Prostate gland (tissue), 2 donors: ENCODE data around the gene SBNO1. TPM values are rescaled to one million over a fixed set of nuclear protein-coding genes. Genes with fewer than 3 reads are reported as not detected.

Experiments used
- DNase-seq: peaks from one replicate; pipeline ENCODE4 v3.0.0-alpha.2; 2019; ENCODE audit warnings: low spot score
- H3K27ac ChIP-seq, 2 donors: fragments of 200-600 bp; sonication (generic); 2 replicates each; pipeline ENCODE4 v1.5.1; 2017 to 2019
- H3K27me3 ChIP-seq: fragments of 200-600 bp; sonication (generic); replicated peaks from 2 replicates; pipeline ENCODE4 v1.5.1; 2019; ENCODE audit not compliant: insufficient read depth
- H3K36me3 ChIP-seq, 2 donors: fragments of 200-600 bp; sonication (generic); 1 replicate in 1 of 2; 2 replicates in 1 of 2; pipeline versions ENCODE4 v1.5.1 to v1.8.1; 2017 to 2019
- H3K4me1 ChIP-seq: fragments of 200-600 bp; sonication (generic); replicated peaks from 2 replicates; pipeline ENCODE4 v1.5.1; 2019
- H3K4me3 ChIP-seq, 2 donors: fragments of 200-600 bp; sonication (generic); 2 replicates each; pipeline ENCODE4 v1.5.1; 2017 to 2019
- H3K9me3 ChIP-seq: fragments of 200-600 bp; sonication (generic); 2 replicates; pipeline ENCODE4 v1.5.1; 2017
- CTCF ChIP-seq, 4 experiments: fragments of 200-600 bp in 2 of 4; fragments of 450-650 bp in 2 of 4; sonication (generic) in 2 of 4; IDR thresholded peaks; 1 replicate in 3 of 4; 2 replicates in 1 of 4; pipeline ENCODE4 v1.5.1; 2016 to 2019; ENCODE audit warnings: antibody characterized with exemption in 4 of 4, mild to moderate bottlenecking in 2 of 4, moderate library complexity in 2 of 4
- POLR2A ChIP-seq: fragments of 450-650 bp; IDR thresholded peaks from one replicate; pipeline ENCODE4 v1.6.1; 2016; ENCODE audit warnings: antibody characterized with exemption, mild to moderate bottlenecking
- POLR2AphosphoS5 ChIP-seq: sonication (generic); formaldehyde crosslinking; IDR thresholded peaks from one replicate; pipeline ENCODE4 v1.6.1; 2017; ENCODE audit warnings: antibody characterized with exemption
- WGBS: methylation state at CpG from one replicate; pipeline ENCODE4 v1.1.5; 2018; 5-methylcytosine and 5-hydroxymethylcytosine counted together
- intact Hi-C: fragments of 100-400 bp; cut with DNase I; formaldehyde crosslinking; loops from one replicate; pipeline ENCODE4 v1.14.2; 2022
- total RNA-seq, 2 donors: library from RNA; depleted of rRNA; stranded (reverse); fragments of >200 nt; gene quantifications; one replicate each; pipeline ENCODE4 v1.1.0, GENCODE V29; 2016

Gene SBNO1
- total RNA-seq, 2 donors from 2014 or later = 22.6 to 53.3 TPM

GRCh38 chr12:123269395-123269892 lies 95.2 kb downstream of the SBNO1 start:
- H3K4me3 ChIP-seq = peak overlapping the region; percentile 78 to 81
- TF ChIP-seq POLR2AphosphoS5 = no peak
- TF ChIP-seq CTCF (IDR thresholded peaks at IDR 0.05) = no peak
- no peak for TF ChIP-seq POLR2A
- H3K27me3 ChIP-seq = no peaks in the 10 kb centered on the region
- H3K9me3 ChIP-seq = no peaks in the 10 kb centered on the region
- intact Hi-C loops = loop anchor here (5.0 kb wide), 1 partner anchor 333 kb away; the partner anchor contains the start of gene DDX55
- H3K36me3 ChIP-seq = peaks cover 4 to 6% of the 10 kb centered on the region in 2 donors
- WGBS = 3% methylated on average over 25 of the region's 32 CpGs
- peak; percentile 62 for DNase-seq
- peak overlapping the region; percentile 86 to 88 for H3K27ac ChIP-seq
- peaks cover 11% of the 10 kb centered on the region for H3K4me1 ChIP-seq

- peak overlapping the region; percentile 86 to 88 for H3K27ac ChIP-seq
- H3K4me1 ChIP-seq = peaks cover 11% of the 10 kb centered on the region
- peaks cover 4 to 6% of the 10 kb centered on the region in 2 donors for H3K36me3 ChIP-seq
- H3K4me3 ChIP-seq = no peak overlapping the region
- DNase-seq = no peak
- intact Hi-C loops = loop anchor here (5.0 kb wide), 1 partner anchor 333 kb away; the partner anchor contains the start of gene DDX55
- TF ChIP-seq CTCF (IDR thresholded peaks at IDR 0.05) (no peak), POLR2A (no peak), POLR2AphosphoS5 (no peak)
- WGBS = 66% methylated on average over 13 of the region's 13 CpGs
- H3K9me3 ChIP-seq = no peaks in the 10 kb centered on the region
- no peaks in the 10 kb centered on the region for H3K27me3 ChIP-seq
Measured at GRCh38 chr12:123268850-123269249, 95.8 kb downstream of the SBNO1 start.

GRCh38 chr12:123267991-123268843 lies 96.4 kb downstream of the SBNO1 start:
- TF ChIP-seq POLR2AphosphoS5 (no peak), CTCF (IDR thresholded peaks at IDR 0.05) (no peak), POLR2A (no peak)
- DNase-seq = no peak
- intact Hi-C loops = loop anchor here (5.0 kb wide), 1 partner anchor 334 kb away; the partner anchor contains the start of gene DDX55
- Histone ChIP-seq H3K36me3 (peaks cover 4 to 6% of the 10 kb centered on the region in 2 donors), H3K9me3 (no peaks in the 10 kb centered on the region), H3K27ac (peak overlapping the region; percentile 43 to 86), H3K4me3 (no peak overlapping the region), H3K27me3 (no peaks in the 10 kb centered on the region), H3K4me1 (peaks cover 11% of the 10 kb centered on the region)
- WGBS = 42% methylated on average over 36 of the region's 36 CpGs

- intact Hi-C loops = loop anchor here (5.0 kb wide), 1 partner anchor 335 kb away; the partner anchor contains the start of gene DDX55
- Histone ChIP-seq H3K9me3 (no peaks in the 10 kb centered on the region), H3K4me1 (peaks cover 11% of the 10 kb centered on the region), H3K27me3 (no peaks in the 10 kb centered on the region), H3K36me3 (peaks cover 4 to 6% of the 10 kb centered on the region in 2 donors), H3K4me3 (no peak overlapping the region), H3K27ac (peak overlapping the region; percentile 2 to 43)
- DNase-seq = no peak
- WGBS = 87% methylated on average over 7 of the region's 7 CpGs
- TF ChIP-seq POLR2A (no peak), CTCF (IDR thresholded peaks at IDR 0.05) (no peak), POLR2AphosphoS5 (no peak)
Measured at GRCh38 chr12:123267335-123267920, 97.2 kb downstream of the SBNO1 start.
